Skeletal muscle satellite cell (primary cell): Measurements from ENCODE around the gene SMC3.

ENCODE experiments used
- H3K27me3 ChIP-seq: 2 replicates; pipeline ENCODE4 v1.7.0; 2013; ENCODE audit warnings: low read length; ENCODE audit not compliant: control insufficient read depth, insufficient read depth
- H3K36me3 ChIP-seq: 2 replicates; pipeline ENCODE4 v1.7.0; 2013; ENCODE audit warnings: mild to moderate bottlenecking, control low read depth, low read length; ENCODE audit not compliant: insufficient read depth
- H3K4me1 ChIP-seq: 2 replicates; pipeline ENCODE4 v1.7.0; 2013; ENCODE audit warnings: low read length; ENCODE audit not compliant: control insufficient read depth, insufficient read depth
- H3K4me2 ChIP-seq: 2 replicates; pipeline ENCODE4 v1.7.0; 2013; ENCODE audit warnings: mild to moderate bottlenecking, low read length
- H3K4me3 ChIP-seq: 2 replicates; pipeline ENCODE4 v1.7.0; 2013; ENCODE audit warnings: low read length
- H3K9ac ChIP-seq: 2 replicates; pipeline ENCODE4 v1.7.0; 2013; ENCODE audit warnings: mild to moderate bottlenecking, low read depth, low read length, moderate library complexity
- H3K9me3 ChIP-seq: replicated peaks from 2 replicates; pipeline ENCODE4 v1.7.0; 2013; ENCODE audit warnings: mild to moderate bottlenecking, control low read depth, low read length

The SMC3 gene

GRCh38 chr10:110642204-110643034 is 74.9 kb downstream of the SMC3 start:
- Histone ChIP-seq H3K36me3 (no peaks in the 10 kb centered on the region), H3K4me3 (no peak overlapping the region), H3K9me3 (no peaks in the 10 kb centered on the region), H3K4me1 (peaks cover 11% of the 10 kb centered on the region), H3K9ac (no peak overlapping the region), H3K27me3 (peaks cover 54% of the 10 kb centered on the region), H3K4me2 (no peak overlapping the region)

- Histone ChIP-seq H3K9ac (no peak overlapping the region), H3K27me3 (peaks cover 54% of the 10 kb centered on the region), H3K36me3 (no peaks in the 10 kb centered on the region), H3K4me3 (peak overlapping the region; percentile 82), H3K4me1 (peaks cover 11% of the 10 kb centered on the region), H3K4me2 (peak overlapping the region; percentile 96), H3K9me3 (no peaks in the 10 kb centered on the region)
Measured at GRCh38 chr10:110643035-110643652, 75.6 kb downstream of the SMC3 start.

DNA sequence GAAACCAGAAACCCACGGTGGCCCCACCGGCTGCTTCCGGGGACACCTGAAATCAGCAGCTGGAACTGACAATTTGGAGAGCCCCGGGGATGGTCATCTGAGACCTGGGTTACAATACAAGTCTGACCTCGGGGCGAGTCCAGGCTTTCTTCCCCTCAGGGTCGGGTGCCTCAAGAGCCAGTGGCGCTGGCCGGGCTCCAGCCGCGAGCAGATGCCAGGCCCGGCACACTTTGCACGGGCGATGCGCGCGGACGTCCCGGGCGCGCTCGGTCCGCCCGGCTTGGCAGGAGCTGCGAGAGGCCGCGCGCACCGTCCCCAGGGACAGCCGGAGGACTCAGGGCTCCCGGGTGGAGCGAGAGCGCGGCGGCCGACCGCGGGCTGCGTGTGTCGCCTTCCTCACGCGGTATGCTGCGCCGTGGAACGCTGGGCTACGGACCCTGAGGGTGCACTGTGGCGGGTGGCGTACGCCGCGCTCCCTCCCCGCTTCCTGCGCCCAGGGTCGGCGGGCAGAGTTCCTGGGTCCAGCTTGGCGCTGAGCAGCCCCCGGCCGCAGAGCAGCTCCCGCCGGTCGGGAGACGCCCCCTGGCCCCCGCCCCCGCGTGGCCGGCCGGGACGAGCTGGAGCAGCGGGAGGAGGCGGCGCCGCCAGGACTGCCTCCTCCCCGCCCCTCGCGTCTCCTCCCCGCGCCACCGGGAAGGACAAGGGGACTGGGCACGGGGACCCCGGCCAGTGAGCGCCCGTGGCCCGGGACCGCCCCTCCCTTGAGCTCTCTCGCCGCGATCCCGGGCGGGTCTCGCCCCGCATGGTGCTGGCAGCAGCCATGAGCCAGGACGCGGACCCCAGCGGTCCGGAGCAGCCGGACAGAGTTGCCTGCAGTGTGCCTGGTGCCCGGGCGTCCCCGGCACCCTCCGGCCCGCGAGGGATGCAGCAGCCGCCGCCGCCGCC is 76.4 kb downstream of the SMC3 start, which contains the start of gene RBM20:
Gene RBM20, plus strand, starts transcription at position 684 of the 945 bp plus-strand sequence. Its CDS starts 119 bp downstream, at position 803.
- Histone ChIP-seq H3K4me1 (peaks cover 11% of the 10 kb centered on the region), H3K9ac (peak within 1 kb of the TSS; percentile 28), H3K9me3 (no peaks in the 10 kb centered on the region), H3K4me2 (peak within 1 kb of the TSS; percentile 96), H3K36me3 (no peaks in the 10 kb centered on the region), H3K27me3 (peaks cover 49% of the 10 kb centered on the region), H3K4me3 (peak within 1 kb of the TSS; percentile 82)

DNA sequence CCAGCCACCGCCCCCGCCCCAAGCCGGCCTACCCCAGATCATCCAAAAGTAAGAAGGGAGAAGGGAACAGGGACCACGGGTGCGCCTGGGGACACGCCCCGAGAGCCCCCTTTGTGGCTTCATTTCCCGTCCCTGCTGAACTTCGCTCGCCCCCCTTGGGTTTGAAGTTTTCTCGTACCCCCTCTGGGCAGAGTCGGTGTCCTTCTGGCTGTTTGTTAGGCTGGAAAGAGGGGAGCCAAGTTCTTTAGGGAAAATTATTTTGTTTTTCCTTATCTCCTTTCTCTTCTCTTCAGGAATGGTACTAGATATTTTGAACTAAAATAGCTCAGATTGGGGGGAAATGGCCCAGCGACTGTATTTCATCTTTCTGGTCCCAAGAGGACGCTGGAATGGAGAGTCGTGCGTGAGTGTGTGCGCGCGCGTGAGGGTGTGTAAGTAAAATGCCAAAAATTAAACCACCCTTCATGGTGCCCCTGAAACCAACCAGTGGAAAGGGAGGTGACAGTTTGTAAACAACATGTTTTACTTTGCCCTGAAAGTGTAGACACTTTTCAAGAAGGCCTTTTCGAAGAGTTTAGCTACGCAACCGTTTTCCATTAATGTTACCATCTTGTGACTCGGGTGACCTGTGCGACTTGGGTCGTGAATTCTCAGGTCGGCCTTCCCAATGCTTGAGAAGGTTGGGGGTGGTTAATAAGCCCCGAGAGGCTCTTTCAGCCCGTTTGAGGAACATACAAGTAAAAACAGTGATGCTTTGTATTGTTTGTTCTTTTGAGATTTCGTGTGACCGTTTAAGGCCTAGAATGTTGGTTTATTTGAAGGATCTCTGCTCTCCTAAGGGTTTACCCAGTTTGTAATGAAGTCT is 77.3 kb downstream of the SMC3 start:
- Histone ChIP-seq H3K9me3 (no peaks in the 10 kb centered on the region), H3K4me3 (peak overlapping the region; percentile 82), H3K4me2 (peak overlapping the region; percentile 96), H3K9ac (no peak overlapping the region), H3K4me1 (peaks cover 11% of the 10 kb centered on the region), H3K27me3 (peaks cover 49% of the 10 kb centered on the region), H3K36me3 (no peaks in the 10 kb centered on the region)

- Histone ChIP-seq H3K4me3 (no peak overlapping the region), H3K36me3 (no peaks in the 10 kb centered on the region), H3K4me1 (peaks cover 12% of the 10 kb centered on the region), H3K4me2 (no peak overlapping the region), H3K9me3 (no peaks in the 10 kb centered on the region), H3K9ac (no peak overlapping the region), H3K27me3 (peaks cover 44% of the 10 kb centered on the region)
Measured at GRCh38 chr10:110646417-110647135, 79.1 kb downstream of the SMC3 start.

GRCh38 chr10:110647136-110647430 is 79.6 kb downstream of the SMC3 start:
- Histone ChIP-seq H3K4me3 (no peak overlapping the region), H3K9me3 (no peaks in the 10 kb centered on the region), H3K36me3 (no peaks in the 10 kb centered on the region), H3K27me3 (peaks cover 39% of the 10 kb centered on the region), H3K4me1 (peaks cover 17% of the 10 kb centered on the region), H3K9ac (no peak overlapping the region), H3K4me2 (no peak overlapping the region)

DNA sequence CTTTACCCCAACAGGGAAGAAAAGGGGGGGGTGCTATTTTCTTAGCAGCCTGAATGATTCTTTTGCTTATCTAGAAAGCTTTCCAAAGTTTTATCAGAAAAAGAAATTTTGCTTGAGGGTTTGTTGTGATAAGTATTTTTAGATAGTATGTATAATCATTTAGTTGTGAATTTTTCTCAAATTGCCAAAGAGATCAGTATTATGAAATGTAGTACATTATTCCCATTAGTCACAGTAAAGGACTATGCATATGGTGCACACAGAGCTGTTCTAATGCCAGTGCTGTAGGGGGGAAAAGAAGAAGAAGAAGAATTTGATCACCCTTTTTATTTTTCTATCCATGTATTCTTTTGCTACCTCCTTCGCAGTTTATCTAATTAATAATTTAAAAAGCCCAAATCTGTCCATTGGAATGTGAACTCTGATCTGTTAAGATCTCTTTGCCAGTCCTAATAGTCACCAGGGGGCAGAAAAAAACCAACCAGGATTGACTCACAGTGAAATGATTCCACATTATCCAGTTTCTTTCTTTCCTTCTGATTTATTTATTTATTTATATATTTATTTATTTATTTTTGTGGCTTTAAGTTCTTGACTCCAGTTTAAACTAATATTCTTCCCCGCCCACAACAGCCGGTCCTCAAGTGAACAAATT is 81.3 kb downstream of the SMC3 start:
- H3K27me3 ChIP-seq, result peaks cover 22% of the 10 kb centered on the region
- H3K9ac ChIP-seq, result no peak overlapping the region

GRCh38 chr10:110649347-110650264 is 82.1 kb downstream of the SMC3 start:
- Histone ChIP-seq H3K9me3 (no peaks in the 10 kb centered on the region), H3K4me3 (no peak overlapping the region), H3K4me1 (peaks cover 9% of the 10 kb centered on the region), H3K36me3 (no peaks in the 10 kb centered on the region), H3K27me3 (peaks cover 19% of the 10 kb centered on the region), H3K9ac (no peak overlapping the region), H3K4me2 (no peak overlapping the region)

More for the DNA sequence above, 81.3 kb downstream of the SMC3 start:
- Histone ChIP-seq H3K4me3 (no peak overlapping the region), H3K4me2 (no peak overlapping the region), H3K9me3 (no peaks in the 10 kb centered on the region), H3K36me3 (no peaks in the 10 kb centered on the region), H3K4me1 (peaks cover 10% of the 10 kb centered on the region)

GRCh38 chr10:110650265-110650668 is 82.8 kb downstream of the SMC3 start:
- no peaks in the 10 kb centered on the region for H3K9me3 ChIP-seq

More at GRCh38 chr10:110650265-110650668, 82.8 kb downstream of the SMC3 start:
- Histone ChIP-seq H3K4me2 (no peak overlapping the region), H3K36me3 (no peaks in the 10 kb centered on the region), H3K9ac (no peak overlapping the region), H3K4me3 (no peak overlapping the region), H3K27me3 (peaks cover 13% of the 10 kb centered on the region), H3K4me1 (peaks cover 6% of the 10 kb centered on the region)
